IMR-90 (cell line): Measurements from ENCODE around the gene CBFA2T3. TPM values are rescaled to one million over a fixed set of nuclear protein-coding genes. Genes with fewer than 3 reads are reported as not detected.

ENCODE experiments used
- ATAC-seq: fragments of 200-7000 bp; cut with Tn5 transposase; 2 replicates; pipeline ENCODE4 v1.9.1; 2020; ENCODE audit warnings: low read depth, mild to moderate bottlenecking, moderate library complexity
- BruUV-seq: library from RNA; stranded (reverse); fragments of 400-500 nt; replicated peaks from 2 replicates; lab custom pipeline; 2021; lab: Mats Ljungman, UMichigan
- CTCF ChIA-PET: fragments of 300-600 bp; formaldehyde crosslinking; extraction: SDS; loops from one replicate; lab custom pipeline; 2021; ENCODE audit warnings: antibody characterized with exemption; lab: Yijun Ruan, JAX
- POLR2A ChIA-PET: fragments of 300-600 bp; sonication (Branson Sonifier 250); formaldehyde crosslinking; loops from one replicate; lab custom pipeline; 2022; ENCODE audit warnings: antibody characterized with exemption; ENCODE audit not compliant: unreplicated experiment; lab: Charles Lee
- DNase-seq: peaks from one replicate; pipeline ENCODE4 v3.0.0; 2013
- H2AFZ ChIP-seq: replicated peaks from 2 replicates; pipeline ENCODE3; 2013; ENCODE audit warnings: low read length, mild to moderate bottlenecking; ENCODE audit not compliant: poor library complexity
- H2AK5ac ChIP-seq: 2 replicates; pipeline ENCODE4 v1.6.1; 2013; ENCODE audit warnings: low read depth, low read length, inconsistent platforms
- H2AK9ac ChIP-seq: replicated peaks from 2 replicates; pipeline ENCODE3; 2013; ENCODE audit warnings: mild to moderate bottlenecking, low read depth, low read length, moderate library complexity; ENCODE audit not compliant: poor library complexity
- H2BK120ac ChIP-seq: 2 replicates; pipeline ENCODE4 v1.6.1; 2013; ENCODE audit warnings: low read depth, low read length, inconsistent platforms
- H2BK15ac ChIP-seq: 3 replicates; pipeline ENCODE4 v1.6.1; 2013; ENCODE audit warnings: low read depth, low read length, inconsistent platforms
- H2BK20ac ChIP-seq: 2 replicates; pipeline ENCODE4 v1.6.1; 2013; ENCODE audit warnings: low read depth, mild to moderate bottlenecking, inconsistent platforms, low read length, moderate library complexity
- H2BK5ac ChIP-seq: 2 replicates; pipeline ENCODE4 v1.6.1; 2013; ENCODE audit warnings: mild to moderate bottlenecking, low read depth, low read length, inconsistent platforms; ENCODE audit not compliant: poor library complexity, severe bottlenecking
- H3K14ac ChIP-seq: replicated peaks from 2 replicates; pipeline ENCODE4 v1.6.1; 2013; ENCODE audit warnings: low read depth, low read length, inconsistent platforms
- H3K18ac ChIP-seq: 2 replicates; pipeline ENCODE4 v1.6.1; 2013; ENCODE audit warnings: low read depth, low read length, control low read depth
- H3K23ac ChIP-seq: 2 replicates; pipeline ENCODE4 v1.6.1; 2013; ENCODE audit warnings: low read depth, low read length, inconsistent platforms
- H3K27ac ChIP-seq: 2 replicates; pipeline ENCODE4 v1.5.1; 2013; ENCODE audit warnings: mild to moderate bottlenecking, control low read depth, low read length; ENCODE audit not compliant: insufficient read depth
- H3K27me3 ChIP-seq: 2 replicates; pipeline ENCODE4 v1.6.1; 2013; ENCODE audit warnings: low read length; ENCODE audit not compliant: control insufficient read depth, insufficient read depth
- H3K36me3 ChIP-seq: 2 replicates; pipeline ENCODE4 v1.6.1; 2013; ENCODE audit warnings: low read length, mixed read lengths; ENCODE audit not compliant: control insufficient read depth, insufficient read depth
- H3K4ac ChIP-seq: 2 replicates; pipeline ENCODE4 v1.6.1; 2013; ENCODE audit warnings: low read depth, low read length, inconsistent platforms
- H3K4me1 ChIP-seq: 2 replicates; pipeline ENCODE4 v1.6.1; 2013; ENCODE audit warnings: low read length, mixed read lengths; ENCODE audit not compliant: control insufficient read depth, insufficient read depth
- H3K4me2 ChIP-seq: 2 replicates; pipeline ENCODE4 v1.6.1; 2013; ENCODE audit warnings: low read depth, mild to moderate bottlenecking, control low read depth, low read length, moderate library complexity
- H3K4me3 ChIP-seq: 2 replicates; pipeline ENCODE4 v1.5.1; 2013; ENCODE audit warnings: low read depth, mild to moderate bottlenecking, control low read depth, low read length, moderate library complexity; ENCODE audit not compliant: insufficient read depth
- H3K56ac ChIP-seq: 2 replicates; pipeline ENCODE4 v1.6.1; 2013; ENCODE audit warnings: low read length, inconsistent platforms; ENCODE audit not compliant: insufficient read depth; ENCODE audit errors: extremely low read depth
- H3K79me1 ChIP-seq, 2 experiments: 2 replicates each; pipeline ENCODE4 v1.6.1; 2013; ENCODE audit warnings: low read length in 2 of 2, inconsistent platforms in 1 of 2, low read depth in 1 of 2
- H3K9ac ChIP-seq: 2 replicates; pipeline ENCODE4 v1.6.1; 2013; ENCODE audit warnings: low read depth, low read length, control low read depth
- H3K9me1 ChIP-seq: 2 replicates; pipeline ENCODE4 v1.6.1; 2013; ENCODE audit warnings: low read length, inconsistent platforms; ENCODE audit not compliant: insufficient read depth
- H3K9me3 ChIP-seq: 2 replicates; pipeline ENCODE4 v1.6.1; 2013; ENCODE audit warnings: low read length; ENCODE audit not compliant: control insufficient read depth, insufficient read depth
- H4K20me1 ChIP-seq: 2 replicates; pipeline ENCODE4 v1.6.1; 2013; ENCODE audit warnings: low read length, inconsistent platforms; ENCODE audit not compliant: insufficient read depth
- H4K5ac ChIP-seq: 2 replicates; pipeline ENCODE4 v1.6.1; 2013; ENCODE audit warnings: mild to moderate bottlenecking, low read depth, low read length, control low read depth
- H4K8ac ChIP-seq, 2 experiments: 2 replicates each; pipeline ENCODE4 v1.6.1; 2013; ENCODE audit warnings: low read depth in 2 of 2, low read length in 2 of 2, control low read depth in 1 of 2, inconsistent platforms in 1 of 2
- H4K91ac ChIP-seq: 2 replicates; pipeline ENCODE4 v1.6.1; 2013; ENCODE audit warnings: low read depth, low read length, inconsistent platforms; ENCODE audit not compliant: insufficient read depth
- BHLHE40 ChIP-seq: fragments of 150-350 bp; IDR thresholded peaks from 2 replicates; pipeline ENCODE4 v1.6.1; 2016; ENCODE audit warnings: mild to moderate bottlenecking, low read depth, low read length
- CEBPB ChIP-seq: IDR thresholded peaks from 2 replicates; pipeline ENCODE4 v1.6.1; 2012; ENCODE audit warnings: low read depth, low read length, improper control_type of control experiment
- CHD1 ChIP-seq: IDR thresholded peaks from 2 replicates; pipeline ENCODE4 v1.6.1; 2012; ENCODE audit warnings: low read depth, low read length, improper control_type of control experiment
- MAFK ChIP-seq: IDR thresholded peaks from 2 replicates; pipeline ENCODE4 v1.6.1; 2012; ENCODE audit warnings: low read depth, low read length, improper control_type of control experiment
- MXI1 ChIP-seq: IDR thresholded peaks from 2 replicates; pipeline ENCODE4 v1.6.1; 2012; ENCODE audit warnings: low read depth, mild to moderate bottlenecking, low read length, moderate library complexity, borderline replicate concordance
- NFE2L2 ChIP-seq: fragments of 150-350 bp; IDR thresholded peaks from 2 replicates; pipeline ENCODE4 v1.6.1; 2016; ENCODE audit warnings: low read depth, mild to moderate bottlenecking, low read length
- RCOR1 ChIP-seq: IDR thresholded peaks from 2 replicates; pipeline ENCODE4 v1.6.1; 2012; ENCODE audit warnings: mild to moderate bottlenecking, low read length, improper control_type of control experiment; ENCODE audit not compliant: insufficient replicate concordance
- WGBS, 2 experiments: methylation state at CpG; one replicate each; pipeline versions ENCODE4 v1.1.5 to v1.1.7; 2013; ENCODE audit warnings: missing lambda C conversion rate in 2 of 2; ENCODE audit not compliant: insufficient read length in 1 of 2; ENCODE audit errors: extremely low coverage in 2 of 2; 5-methylcytosine and 5-hydroxymethylcytosine counted together
- dilution Hi-C: fragments of 300-500 bp; cut with HindIII; formaldehyde crosslinking; loops from one replicate; pipeline ENCODE4 v1.14.3; 2018; ENCODE audit warnings: low sequenced_read_pairs; ENCODE audit not compliant: unreplicated experiment
- in situ Hi-C: fragments of 300-500 bp; cut with MboI; formaldehyde crosslinking; loops from 3 replicates; pipeline ENCODE4 v1.14.3; 2019; ENCODE audit warnings: low sequenced_read_pairs, inconsistent platforms, mixed read lengths
- intact Hi-C: fragments of 100-400 bp; cut with micrococcal nuclease; formaldehyde crosslinking; loops from 2 replicates; pipeline ENCODE4 v1.10.0; 2022
- polyA plus RNA-seq, 3 experiments: library from polyadenylated mRNA; depleted of rRNA; stranded (reverse); fragments of >200 nt; gene quantifications; 2 replicates each; pipeline ENCODE4 v1.2.3, GENCODE V29; 2012; ENCODE audit warnings: low replicate concordance in 1 of 3
- total RNA-seq: library from RNA; depleted of rRNA; stranded (reverse); fragments of >200 nt; gene quantifications from 2 replicates; pipeline ENCODE4 v1.2.3, GENCODE V29; 2012
- TF ChIP-seq, protein P1 (sequence below): fragments of 150-350 bp; IDR thresholded peaks from 2 replicates; pipeline ENCODE4 v1.6.1; 2017; ENCODE audit warnings: mild to moderate bottlenecking, antibody characterized with exemption, low read length, low read depth

The CBFA2T3 gene
- total and polyA plus RNA-seq, 2 of the 4 experiments (the other 2 are of a cell fraction): not detected

DNA sequence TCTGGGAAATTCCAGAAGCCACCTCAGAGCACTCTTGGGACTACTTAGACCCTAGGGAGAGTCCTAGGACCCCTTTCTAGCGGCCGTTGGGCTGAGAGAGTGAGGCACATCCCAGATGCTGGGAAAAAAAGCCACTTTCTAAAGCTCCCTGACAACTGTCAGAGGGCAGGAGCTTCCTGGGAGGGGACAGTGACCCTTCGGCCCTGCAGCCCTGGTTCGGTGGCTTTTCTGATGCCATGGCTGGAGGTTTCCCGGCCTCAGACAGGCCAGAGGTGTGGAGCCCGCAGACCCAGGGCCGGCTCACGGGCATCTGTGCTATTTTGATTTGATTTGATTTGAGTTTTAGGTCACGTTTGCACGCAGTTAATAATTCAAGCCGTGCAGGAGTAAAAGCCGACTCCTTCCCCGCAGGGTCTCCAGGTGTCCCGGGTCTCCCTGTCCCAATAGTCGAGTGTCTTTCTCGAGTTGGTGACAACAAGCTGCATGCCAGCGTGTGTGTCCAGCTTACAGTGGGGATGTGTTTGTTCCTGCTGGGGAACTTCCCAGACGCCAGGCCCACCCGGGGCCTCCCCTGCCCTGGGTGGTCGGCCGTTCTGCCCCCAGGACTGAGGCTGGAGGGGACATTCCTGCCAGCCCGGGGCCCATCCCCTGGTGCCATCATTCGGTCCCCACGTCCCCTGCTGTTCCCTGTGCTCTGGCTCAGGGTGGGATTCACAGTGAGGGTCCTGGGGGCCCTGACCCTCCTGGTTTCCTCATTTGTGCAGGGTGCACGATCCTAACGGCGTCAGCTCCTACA is 1.0 kb upstream of the CBFA2T3 start:
- Histone ChIP-seq H3K56ac (no peak overlapping the region), H3K36me3 (no peaks in the 10 kb centered on the region), H4K8ac (no peak overlapping the region), H2AFZ (no peak overlapping the region), H2BK15ac (no peak overlapping the region), H2BK20ac (no peak overlapping the region), H2BK5ac (no peak overlapping the region), H4K5ac (no peak overlapping the region), H3K18ac (no peak overlapping the region), H3K14ac (no peak overlapping the region), H2AK5ac (no peak overlapping the region), H4K91ac (no peak overlapping the region), H3K79me1 (no peaks in the 10 kb centered on the region), H3K4ac (no peak overlapping the region), H3K23ac (no peak overlapping the region), H3K9me1 (no peaks in the 10 kb centered on the region), H4K20me1 (no peaks in the 10 kb centered on the region), H3K4me1 (no peaks in the 10 kb centered on the region), H3K27me3 (peaks cover 33% of the 10 kb centered on the region), H3K9ac (no peak overlapping the region), H3K27ac (no peak overlapping the region), H2BK120ac (no peak overlapping the region), H3K9me3 (no peaks in the 10 kb centered on the region), H3K4me2 (no peak overlapping the region), H2AK9ac (no peak overlapping the region), H3K4me3 (no peak overlapping the region)
- no peak for TF ChIP-seq RCOR1
- TF ChIP-seq BHLHE40: no peak
- no peak for TF ChIP-seq MXI1
- no peak for TF ChIP-seq CHD1
- TF ChIP-seq NFE2L2: no peak
- TF ChIP-seq, protein P1, sequence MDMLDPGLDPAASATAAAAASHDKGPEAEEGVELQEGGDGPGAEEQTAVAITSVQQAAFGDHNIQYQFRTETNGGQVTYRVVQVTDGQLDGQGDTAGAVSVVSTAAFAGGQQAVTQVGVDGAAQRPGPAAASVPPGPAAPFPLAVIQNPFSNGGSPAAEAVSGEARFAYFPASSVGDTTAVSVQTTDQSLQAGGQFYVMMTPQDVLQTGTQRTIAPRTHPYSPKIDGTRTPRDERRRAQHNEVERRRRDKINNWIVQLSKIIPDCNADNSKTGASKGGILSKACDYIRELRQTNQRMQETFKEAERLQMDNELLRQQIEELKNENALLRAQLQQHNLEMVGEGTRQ: no peak
- no peak for TF ChIP-seq CEBPB
- no peak for TF ChIP-seq MAFK
- CTCF ChIA-PET: no interaction called here
- ATAC-seq: no peak
- no peak for DNase-seq
- in situ Hi-C loops (no loop called here), intact Hi-C loops (no loop called here), dilution Hi-C loops (no loop called here)
- 37% methylated on average over 12 of the region's 27 CpGs; no CpG with 5 or more reads in 1 of the 2 experiments for WGBS, 2 experiments
- POLR2A ChIA-PET: no interaction called here
- no TSS peak for BruUV-seq
